ENCODE results near the gene KIF1A. TPM values are rescaled to one million over a fixed set of nuclear protein-coding genes. Genes with fewer than 3 reads are reported as not detected.
A peak's percentile ranks its signal among the peaks of the same experiment; 100 is the strongest.

The KIF1A gene
- total RNA-seq, 4 donors from 2014 or later: 1.2 to 6.9 (median 4.1) TPM

DNA sequence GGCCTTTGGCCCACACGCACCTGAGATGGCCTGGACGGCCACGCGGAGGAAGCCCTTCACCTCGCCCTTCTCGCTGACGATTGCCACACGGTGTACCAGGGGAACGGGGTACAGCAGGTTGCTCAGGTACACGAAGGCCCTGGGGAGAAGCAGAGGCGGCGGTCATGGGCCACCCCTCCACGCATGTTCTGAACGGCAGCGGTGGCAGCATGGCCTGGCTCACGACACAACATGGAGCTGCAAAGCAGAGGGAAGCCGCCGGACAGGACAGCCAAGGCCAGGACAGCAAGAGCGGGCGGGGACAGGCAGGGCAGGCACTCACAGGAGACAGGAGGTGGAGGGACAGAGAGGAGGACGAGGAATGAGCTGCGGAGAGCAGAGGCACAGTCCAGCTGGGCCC, 69.6 kb downstream of the KIF1A start:
- WGBS, 2 donors: 94 to 95% methylated on average over 22 of the region's 22 CpGs
- intact Hi-C loops (cut with DNase I): no loop called here
- Histone ChIP-seq H3K27ac (no peak overlapping the region), H3K9me3 (no peaks in the 10 kb centered on the region), H3K4me1 (no peaks in the 10 kb centered on the region), H3K27me3 (no peaks in the 10 kb centered on the region), H3K36me3 (no peaks in the 10 kb centered on the region), H3K4me3 (replicated peaks in 1 of 3) (no peak overlapping the region)
- TF ChIP-seq, protein P1, sequence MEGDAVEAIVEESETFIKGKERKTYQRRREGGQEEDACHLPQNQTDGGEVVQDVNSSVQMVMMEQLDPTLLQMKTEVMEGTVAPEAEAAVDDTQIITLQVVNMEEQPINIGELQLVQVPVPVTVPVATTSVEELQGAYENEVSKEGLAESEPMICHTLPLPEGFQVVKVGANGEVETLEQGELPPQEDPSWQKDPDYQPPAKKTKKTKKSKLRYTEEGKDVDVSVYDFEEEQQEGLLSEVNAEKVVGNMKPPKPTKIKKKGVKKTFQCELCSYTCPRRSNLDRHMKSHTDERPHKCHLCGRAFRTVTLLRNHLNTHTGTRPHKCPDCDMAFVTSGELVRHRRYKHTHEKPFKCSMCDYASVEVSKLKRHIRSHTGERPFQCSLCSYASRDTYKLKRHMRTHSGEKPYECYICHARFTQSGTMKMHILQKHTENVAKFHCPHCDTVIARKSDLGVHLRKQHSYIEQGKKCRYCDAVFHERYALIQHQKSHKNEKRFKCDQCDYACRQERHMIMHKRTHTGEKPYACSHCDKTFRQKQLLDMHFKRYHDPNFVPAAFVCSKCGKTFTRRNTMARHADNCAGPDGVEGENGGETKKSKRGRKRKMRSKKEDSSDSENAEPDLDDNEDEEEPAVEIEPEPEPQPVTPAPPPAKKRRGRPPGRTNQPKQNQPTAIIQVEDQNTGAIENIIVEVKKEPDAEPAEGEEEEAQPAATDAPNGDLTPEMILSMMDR (IDR thresholded peaks at IDR 0.05): no peak
- no peak for TF ChIP-seq POLR2A (IDR thresholded peaks at IDR 0.05)
- no peak for DNase-seq

DNA sequence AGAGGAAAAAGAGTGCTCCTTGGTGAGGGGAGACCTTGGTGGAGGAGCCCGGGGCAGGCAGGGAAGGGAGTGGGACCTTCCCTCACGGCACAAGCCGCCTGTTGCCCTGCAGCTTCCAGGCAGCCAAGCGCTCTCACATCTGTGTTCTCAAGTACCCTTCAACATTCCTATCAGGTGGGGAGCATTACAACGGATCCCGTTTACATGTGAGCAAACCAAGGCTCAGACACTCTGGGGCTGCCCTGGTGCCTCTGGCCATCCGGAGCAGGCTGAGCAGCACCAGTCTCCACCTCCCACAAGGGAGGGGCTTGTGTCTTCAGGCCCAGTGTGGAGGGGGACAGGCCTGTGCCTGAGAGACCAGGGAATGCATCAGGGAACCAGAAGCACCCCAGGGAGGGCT, 70.5 kb downstream of the KIF1A start:
- DNase-seq: peak in 1 of 2 donors; percentile 12
- no peaks in the 10 kb centered on the region for H3K9me3 ChIP-seq
- H3K4me3 ChIP-seq (replicated peaks in 1 of 3): no peak overlapping the region
- H3K36me3 ChIP-seq: no peaks in the 10 kb centered on the region
- H3K27me3 ChIP-seq: no peaks in the 10 kb centered on the region
- intact Hi-C loops (cut with DNase I): no loop called here
- WGBS, 2 donors: 51 to 59% methylated on average over 7 of the region's 7 CpGs
- no peak overlapping the region for H3K27ac ChIP-seq
- no peaks in the 10 kb centered on the region for H3K4me1 ChIP-seq
- no peak for TF ChIP-seq POLR2A (IDR thresholded peaks at IDR 0.05)

DNA sequence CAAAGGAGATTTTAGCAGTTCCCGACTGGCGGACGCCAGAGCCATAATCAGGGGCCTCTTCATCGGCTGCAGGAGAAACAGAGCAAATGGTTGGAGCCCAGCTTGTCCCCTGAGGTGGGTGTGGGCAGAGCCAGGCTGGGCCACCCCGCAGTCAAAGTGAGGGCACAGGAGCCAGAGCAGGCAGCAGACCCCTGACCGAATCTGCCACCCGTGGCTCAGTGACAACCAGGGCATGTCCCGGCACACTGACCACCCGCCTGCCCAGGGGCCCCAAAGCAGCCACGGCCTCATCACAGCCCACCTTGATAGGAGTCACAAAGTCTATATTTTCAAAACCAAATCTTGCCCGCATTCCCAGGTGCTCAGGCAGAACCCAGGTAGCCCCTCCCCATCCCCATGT, 72.8 kb downstream of the KIF1A start:
- intact Hi-C loops (cut with DNase I): no loop called here
- DNase-seq: no peak
- 84 to 96% methylated on average over 7 to 9 of the region's 11 CpGs for WGBS, 2 donors

DNA sequence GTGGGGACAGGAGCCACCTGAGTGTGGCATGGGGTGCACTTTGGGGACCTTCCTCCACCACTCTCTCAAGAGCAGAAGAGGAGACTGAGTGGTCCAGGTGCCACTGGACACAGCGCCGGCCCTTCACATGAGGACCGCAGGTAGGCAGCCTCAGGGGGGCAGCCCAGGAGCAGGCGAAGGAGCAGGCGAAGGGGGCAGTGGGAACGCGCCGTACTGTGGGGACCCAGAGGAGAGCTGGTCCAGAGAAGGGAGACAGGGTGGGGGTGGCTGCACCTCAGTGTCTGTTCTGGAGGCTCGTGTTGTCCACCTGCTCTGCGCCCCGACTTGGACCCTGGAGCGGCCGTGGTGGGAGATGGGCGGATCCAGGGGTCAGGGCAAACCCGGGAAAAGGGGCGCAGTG, 73.3 kb downstream of the KIF1A start:
- intact Hi-C loops (cut with DNase I): no loop called here
- Histone ChIP-seq H3K9me3 (no peaks in the 10 kb centered on the region), H3K27me3 (no peaks in the 10 kb centered on the region), H3K27ac (no peak overlapping the region), H3K4me1 (no peaks in the 10 kb centered on the region), H3K4me3 (replicated peaks in 1 of 3) (no peak overlapping the region), H3K36me3 (no peaks in the 10 kb centered on the region)
- TF ChIP-seq, protein P1 (IDR thresholded peaks at IDR 0.05): no peak
- TF ChIP-seq POLR2A (IDR thresholded peaks at IDR 0.05): no peak
- 95 to 96% methylated on average over 16 of the region's 16 CpGs for WGBS, 2 donors
- DNase-seq: no peak

More for the DNA sequence above, 72.8 kb downstream of the KIF1A start:
- H3K4me3 ChIP-seq (replicated peaks in 1 of 3): no peak overlapping the region
- no peaks in the 10 kb centered on the region for H3K27me3 ChIP-seq
- no peak overlapping the region for H3K27ac ChIP-seq
- no peaks in the 10 kb centered on the region for H3K4me1 ChIP-seq
- no peaks in the 10 kb centered on the region for H3K36me3 ChIP-seq
- TF ChIP-seq, protein P1 (IDR thresholded peaks at IDR 0.05): no peak
- TF ChIP-seq POLR2A (IDR thresholded peaks at IDR 0.05): no peak
- H3K9me3 ChIP-seq: no peaks in the 10 kb centered on the region

DNA sequence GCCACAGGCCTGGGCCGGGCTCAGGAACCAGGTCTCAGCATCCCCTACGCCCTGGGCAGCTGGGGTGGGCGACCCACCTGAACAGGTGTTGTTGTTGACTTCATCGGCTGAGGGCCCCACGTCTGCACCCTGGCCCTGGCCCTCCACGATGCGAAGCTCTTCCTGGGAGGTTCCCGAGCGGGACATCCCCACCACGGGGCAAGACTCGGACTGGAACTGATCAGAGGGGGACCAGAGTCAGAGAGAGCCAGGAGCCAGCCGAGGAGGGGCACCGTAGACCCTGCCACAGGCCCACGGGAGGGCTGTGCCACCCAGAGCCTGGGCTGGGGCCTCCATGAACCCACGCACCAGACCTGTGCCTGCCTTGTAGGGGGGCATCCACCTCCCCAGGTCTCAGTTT, 74.1 kb downstream of the KIF1A start:
- WGBS, 2 donors: 87 to 92% methylated on average over 3 to 9 of the region's 15 CpGs
- Histone ChIP-seq H3K4me1 (no peaks in the 10 kb centered on the region), H3K9me3 (no peaks in the 10 kb centered on the region), H3K4me3 (replicated peaks in 1 of 3) (no peak overlapping the region), H3K27me3 (no peaks in the 10 kb centered on the region), H3K36me3 (no peaks in the 10 kb centered on the region), H3K27ac (no peak overlapping the region)
- no peak for DNase-seq
- intact Hi-C loops (cut with DNase I): no loop called here
- TF ChIP-seq, protein P1 (IDR thresholded peaks at IDR 0.05): no peak
- no peak for TF ChIP-seq POLR2A (IDR thresholded peaks at IDR 0.05)

DNA sequence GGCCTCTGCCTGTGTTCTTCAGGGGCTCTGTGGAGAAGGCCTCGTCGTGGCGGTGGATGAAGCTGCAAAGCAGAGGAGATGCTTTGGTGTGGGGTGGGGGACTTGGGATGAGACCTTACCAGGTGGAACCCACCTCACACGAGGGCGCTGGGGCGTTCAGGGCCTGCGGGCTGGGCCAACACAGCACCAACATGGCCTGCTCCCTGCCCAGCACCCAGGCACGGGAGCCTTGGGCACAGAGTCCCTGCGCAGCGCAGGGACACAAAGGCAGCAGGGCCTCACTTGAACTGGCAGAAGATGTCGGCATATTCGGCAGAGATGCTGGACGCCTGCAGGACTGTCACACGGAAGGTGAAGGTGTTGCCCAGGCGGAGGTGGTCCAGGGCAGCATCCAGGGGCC, 74.6 kb downstream of the KIF1A start:
- Histone ChIP-seq H3K4me3 (replicated peaks in 1 of 3) (no peak overlapping the region), H3K27ac (no peak overlapping the region), H3K36me3 (no peaks in the 10 kb centered on the region), H3K9me3 (no peaks in the 10 kb centered on the region), H3K4me1 (no peaks in the 10 kb centered on the region), H3K27me3 (no peaks in the 10 kb centered on the region)
- intact Hi-C loops (cut with DNase I): no loop called here
- no peak for TF ChIP-seq POLR2A (IDR thresholded peaks at IDR 0.05)
- TF ChIP-seq, protein P1 (IDR thresholded peaks at IDR 0.05): no peak
- DNase-seq: no peak
- WGBS, 2 donors: 91 to 100% methylated on average over 3 to 15 of the region's 15 CpGs
